NCI-H345 treated with DMSO at 0.1 percent for 48 hours (cell line): ENCODE data around the gene SYT8.
"Not testable (repeated sequence)": the region's sequence is repeated elsewhere in the genome, so short reads cannot be mapped to it uniquely, and the experiment has no call there.

Experiments used
- DNase-seq: peaks from one replicate; lab custom pipeline; 2025; ENCODE audit not compliant: unreplicated experiment; lab: John Stamatoyannopoulos, UW

SYT8 gene

GRCh38 chr11:1834779-1835670 is at the start of gene SYT8:
Gene SYT8 (plus strand): TSS chr11:1834990. CDS start chr11:1835106, 116 bp downstream.
- no peak for DNase-seq

- no peak for DNase-seq
Measured at GRCh38 chr11:1785749-1786413, 48.9 kb upstream of the SYT8 start.

GRCh38 chr11:1786466-1786865 is 48.3 kb upstream of the SYT8 start:
- DNase-seq, result no peak

- DNase-seq, result no peak
Measured at GRCh38 chr11:1791912-1792311, 42.9 kb upstream of the SYT8 start.

- no peak for DNase-seq
Measured at GRCh38 chr11:1792461-1792860, 42.3 kb upstream of the SYT8 start.

- no peak for DNase-seq
Measured at GRCh38 chr11:1793081-1793480, 41.7 kb upstream of the SYT8 start.

GRCh38 chr11:1796413-1797011 is 38.3 kb upstream of the SYT8 start:
- DNase-seq, result no peak

- DNase-seq, result no peak
Measured at GRCh38 chr11:1797391-1798125, 37.2 kb upstream of the SYT8 start.

GRCh38 chr11:1803246-1803645 is 31.5 kb upstream of the SYT8 start:
- no peak for DNase-seq

- not testable (repeated sequence) for DNase-seq
Measured at GRCh38 chr11:1803835-1804519, 30.8 kb upstream of the SYT8 start.

GRCh38 chr11:1805525-1805924 is 29.3 kb upstream of the SYT8 start:
- DNase-seq, result no peak

- no peak for DNase-seq
Measured at GRCh38 chr11:1807264-1807995, 27.4 kb upstream of the SYT8 start.

- DNase-seq, result no peak
Measured at GRCh38 chr11:1810761-1811160, 24.0 kb upstream of the SYT8 start.

- no peak for DNase-seq
Measured at GRCh38 chr11:1812274-1812673, 22.5 kb upstream of the SYT8 start.

- no peak for DNase-seq
Measured at GRCh38 chr11:1812801-1813200, 22.0 kb upstream of the SYT8 start.

GRCh38 chr11:1813356-1813755 is 21.4 kb upstream of the SYT8 start:
- not testable (repeated sequence) for DNase-seq

GRCh38 chr11:1814691-1815090 is 20.1 kb upstream of the SYT8 start:
- DNase-seq, result no peak

- DNase-seq, result no peak
Measured at GRCh38 chr11:1815311-1815710, 19.5 kb upstream of the SYT8 start.

- DNase-seq, result no peak
Measured at GRCh38 chr11:1815751-1816150, 19.0 kb upstream of the SYT8 start.

- DNase-seq, result no peak
Measured at GRCh38 chr11:1817000-1817399, 17.8 kb upstream of the SYT8 start.
